H1 (cell line): ENCODE data around the gene RNF144A. TPM values are rescaled to one million over a fixed set of nuclear protein-coding genes. Genes with fewer than 3 reads are reported as not detected.

Experiments
- CTCF ChIA-PET: fragments of 300-600 bp; sonication (Branson Sonifier 250); formaldehyde crosslinking; loops from one replicate; lab custom pipeline; 2021; ENCODE audit not compliant: partially characterized antibody; lab: Charles Lee
- POLR2A ChIA-PET: fragments of 300-600 bp; sonication (Branson Sonifier 250); formaldehyde crosslinking; loops from one replicate; lab custom pipeline; 2021; ENCODE audit warnings: inconsistent platforms; ENCODE audit not compliant: partially characterized antibody; lab: Charles Lee
- DNase-seq, 2 experiments: peaks; one replicate each; pipeline versions ENCODE4 v3.0.0 to v3.0.0-alpha.2; 2010 to 2022; ENCODE audit warnings: low spot score in 2 of 2, low read depth in 1 of 2, mixed read lengths in 1 of 2
- FAIRE-seq: peaks from 2 replicates; lab custom pipeline; 2011; peaks lifted over from hg19 to GRCh38; lab: Jason Lieb, UNC
- H2AFZ ChIP-seq: 2 replicates; pipeline ENCODE4 v1.8.1; 2012; ENCODE audit warnings: low read length, inconsistent platforms
- H2AK5ac ChIP-seq: 2 replicates; pipeline ENCODE4 v1.6.1; 2013; ENCODE audit warnings: low read depth, low read length
- H2BK120ac ChIP-seq: replicated peaks from 2 replicates; pipeline ENCODE3; 2013; ENCODE audit warnings: low read depth, low read length, inconsistent platforms
- H2BK12ac ChIP-seq: 2 replicates; pipeline ENCODE4 v1.6.1; 2013; ENCODE audit warnings: low read depth, low read length
- H2BK15ac ChIP-seq: 2 replicates; pipeline ENCODE4 v1.6.1; 2013; ENCODE audit warnings: low read length
- H2BK20ac ChIP-seq: 2 replicates; pipeline ENCODE4 v1.6.1; 2013; ENCODE audit warnings: low read length
- H2BK5ac ChIP-seq: 2 replicates; pipeline ENCODE4 v1.6.1; 2013; ENCODE audit warnings: low read depth, low read length
- H3K14ac ChIP-seq: 2 replicates; pipeline ENCODE4 v1.6.1; 2013; ENCODE audit warnings: inconsistent platforms; ENCODE audit not compliant: insufficient read length
- H3K18ac ChIP-seq: 2 replicates; pipeline ENCODE4 v1.6.1; 2013; ENCODE audit warnings: low read length; ENCODE audit errors: extremely low read depth
- H3K23ac ChIP-seq: 2 replicates; pipeline ENCODE4 v1.6.1; 2013; ENCODE audit warnings: inconsistent platforms; ENCODE audit not compliant: insufficient read length
- H3K23me2 ChIP-seq: 2 replicates; pipeline ENCODE4 v1.6.1; 2013; ENCODE audit warnings: low read depth, low read length
- H3K27ac ChIP-seq: 2 replicates; pipeline ENCODE4 v1.6.1; 2011; ENCODE audit warnings: low read depth, low read length, inconsistent platforms
- H3K27me3 ChIP-seq, 4 experiments: replicated peaks in 1 of 4; 1 replicate in 1 of 4; 2 replicates in 3 of 4; pipeline versions ENCODE4 v1.6.1 to v1.8.1; 2011 to 2013; ENCODE audit warnings: low read length in 3 of 4, mild to moderate bottlenecking in 3 of 4, inconsistent platforms in 2 of 4, mixed read lengths in 2 of 4, moderate library complexity in 1 of 4; ENCODE audit not compliant: control insufficient read depth in 3 of 4, insufficient read depth in 3 of 4; ENCODE audit errors: extremely low read depth in 1 of 4
- H3K36me3 ChIP-seq, 4 experiments: 2 replicates each; pipeline versions ENCODE4 v1.6.1 to v1.8.1; 2011 to 2013; ENCODE audit warnings: mild to moderate bottlenecking in 4 of 4, low read length in 3 of 4, moderate library complexity in 2 of 4, control low read depth in 1 of 4, inconsistent platforms in 1 of 4; ENCODE audit not compliant: insufficient read depth in 4 of 4, control insufficient read depth in 2 of 4
- H3K4ac ChIP-seq: replicated peaks from 2 replicates; pipeline ENCODE3; 2013; ENCODE audit warnings: low read length, low read depth, mixed read lengths, inconsistent platforms; ENCODE audit not compliant: insufficient read length
- H3K4me1 ChIP-seq, 4 experiments: replicated peaks in 1 of 4; 1 replicate in 1 of 4; 2 replicates in 3 of 4; pipeline versions ENCODE4 v1.6.1 to v1.8.1; 2011 to 2013; ENCODE audit warnings: low read length in 3 of 4, inconsistent platforms in 2 of 4, mixed read lengths in 1 of 4; ENCODE audit not compliant: insufficient read depth in 4 of 4, control insufficient read depth in 3 of 4
- H3K4me2 ChIP-seq, 2 experiments: 2 replicates each; pipeline versions ENCODE4 v1.6.1 to v1.8.1; 2011 to 2013; ENCODE audit warnings: low read depth in 2 of 2, low read length in 2 of 2, control low read depth in 1 of 2, inconsistent platforms in 1 of 2, mild to moderate bottlenecking in 1 of 2; ENCODE audit not compliant: insufficient read depth in 1 of 2
- H3K4me3 ChIP-seq, 4 experiments: fragments of 200-600, 300-600 bp in 1 of 4; sonication (generic), shearing (Covaris generic), sonication (Bioruptor Twin) in 1 of 4; 2 replicates each; pipeline versions ENCODE4 v1.5.1 to v1.8.1; 2011 to 2016; ENCODE audit warnings: low read length in 4 of 4, low read depth in 3 of 4, control low read depth in 2 of 4, inconsistent platforms in 2 of 4, mild to moderate bottlenecking in 2 of 4, mixed read lengths in 1 of 4, moderate library complexity in 1 of 4; ENCODE audit not compliant: insufficient read depth in 2 of 4; ENCODE audit errors: extremely low read depth in 1 of 4
- H3K56ac ChIP-seq: replicated peaks from 2 replicates; pipeline ENCODE3; 2013; ENCODE audit warnings: low read depth, mild to moderate bottlenecking, mixed read lengths, low read length, inconsistent platforms; ENCODE audit not compliant: insufficient read length
- H3K79me1 ChIP-seq: 2 replicates; pipeline ENCODE4 v1.6.1; 2013; ENCODE audit warnings: low read depth, low read length, control low read depth
- H3K79me2 ChIP-seq, 2 experiments: 2 replicates each; pipeline versions ENCODE4 v1.6.1 to v1.8.1; 2012 to 2013; ENCODE audit warnings: low read length in 2 of 2, mild to moderate bottlenecking in 2 of 2, inconsistent platforms in 1 of 2; ENCODE audit not compliant: insufficient read depth in 2 of 2, control insufficient read depth in 1 of 2
- H3K9ac ChIP-seq, 4 experiments: replicated peaks in 1 of 4; 1 replicate in 1 of 4; 2 replicates in 3 of 4; pipeline versions ENCODE4 v1.6.1 to v1.8.1; 2011 to 2013; ENCODE audit warnings: low read depth in 3 of 4, low read length in 3 of 4, control low read depth in 2 of 4, mild to moderate bottlenecking in 2 of 4, moderate library complexity in 2 of 4, inconsistent platforms in 1 of 4; ENCODE audit errors: extremely low read depth in 1 of 4
- H3K9me3 ChIP-seq, 2 experiments: 2 replicates each; pipeline versions ENCODE4 v1.6.1 to v1.8.1; 2012 to 2013; ENCODE audit warnings: mild to moderate bottlenecking in 2 of 2, moderate library complexity in 2 of 2, control low read depth in 1 of 2, inconsistent platforms in 1 of 2, low read depth in 1 of 2, low read length in 1 of 2, mixed read lengths in 1 of 2; ENCODE audit not compliant: insufficient read depth in 2 of 2
- H4K20me1 ChIP-seq, 2 experiments: replicated peaks in 1 of 2; 2 replicates each; pipeline versions ENCODE3 to v1.8.1; 2011 to 2013; ENCODE audit warnings: inconsistent platforms in 2 of 2, low read length in 2 of 2, mild to moderate bottlenecking in 1 of 2; ENCODE audit not compliant: insufficient read depth in 2 of 2, control insufficient read depth in 1 of 2
- H4K5ac ChIP-seq: 2 replicates; pipeline ENCODE4 v1.6.1; 2013; ENCODE audit warnings: low read length, low read depth, mixed read lengths, inconsistent platforms; ENCODE audit not compliant: insufficient read length
- H4K8ac ChIP-seq: 2 replicates; pipeline ENCODE4 v1.8.0; 2013; ENCODE audit warnings: mild to moderate bottlenecking, moderate library complexity, low read length, inconsistent platforms; ENCODE audit not compliant: insufficient read depth; ENCODE audit errors: extremely low read depth
- H4K91ac ChIP-seq: replicated peaks from 2 replicates; pipeline ENCODE3; 2013; ENCODE audit warnings: low read length, mixed read lengths, inconsistent platforms; ENCODE audit not compliant: insufficient read length
- CREB1 ChIP-seq: IDR thresholded peaks from 2 replicates; pipeline ENCODE4 v1.6.1; 2012; ENCODE audit warnings: inconsistent platforms
- HDAC2 ChIP-seq, 2 experiments: fragments of 300-600 bp in 1 of 2; sonication (generic) in 1 of 2; IDR thresholded peaks; 2 replicates each; pipeline ENCODE4 v1.6.1; 2011 to 2012; ENCODE audit warnings: low read depth in 2 of 2, low read length in 2 of 2, mild to moderate bottlenecking in 2 of 2, moderate library complexity in 2 of 2, borderline replicate concordance in 1 of 2, inconsistent platforms in 1 of 2
- HDAC6 ChIP-seq: IDR thresholded peaks from one replicate; pipeline ENCODE4 v1.7.1; 2012; ENCODE audit warnings: low read depth, mild to moderate bottlenecking, inconsistent platforms, low read length, moderate library complexity
- SAP30 ChIP-seq: fragments of 300-600 bp; sonication (generic); IDR thresholded peaks from 2 replicates; pipeline ENCODE4 v1.7.1; 2012; ENCODE audit warnings: low read length, moderate library complexity, mild to moderate bottlenecking, inconsistent platforms; ENCODE audit not compliant: insufficient read depth, insufficient replicate concordance
- SP1 ChIP-seq: IDR thresholded peaks from 2 replicates; pipeline ENCODE4 v1.6.1; 2011; ENCODE audit warnings: low read depth, low read length
- TAF1 ChIP-seq: IDR thresholded peaks from 2 replicates; pipeline ENCODE4 v1.6.1; 2011; ENCODE audit warnings: mild to moderate bottlenecking, low read depth, low read length
- TBP ChIP-seq: IDR thresholded peaks from 2 replicates; pipeline ENCODE4 v1.6.1; 2011; ENCODE audit warnings: low read depth, low read length, improper control_type of control experiment
- ZNF274 ChIP-seq: IDR thresholded peaks from 2 replicates; pipeline ENCODE4 v1.7.0; 2012; ENCODE audit warnings: low read length, borderline replicate concordance; ENCODE audit errors: extremely low read depth
- WGBS, 2 experiments: shearing (Covaris generic) in 1 of 2; methylation state at CpG; one replicate each; pipeline versions ENCODE4 v1.1.6 to v1.1.7; 2013 to 2015; ENCODE audit warnings: low lambda C conversion rate in 2 of 2, mixed read lengths in 2 of 2, inconsistent platforms in 1 of 2, low coverage in 1 of 2, missing lambda C conversion rate in 1 of 2; ENCODE audit not compliant: insufficient replicate concordance in 2 of 2, insufficient coverage in 1 of 2, insufficient read length in 1 of 2; ENCODE audit errors: extremely low coverage in 1 of 2, missing lambda C conversion rate in 1 of 2; 5-methylcytosine and 5-hydroxymethylcytosine counted together
- polyA plus RNA-seq, 7 experiments: library from polyadenylated mRNA; depleted of rRNA in 3 of 7; stranded (reverse) in 5 of 7; unstranded in 2 of 7; fragments of >200 nt in 5 of 7; fragments of 200-250 nt in 2 of 7; gene quantifications; 1 replicate in 5 of 7; 2 replicates in 1 of 7; 4 replicates in 1 of 7; pipeline versions ENCODE4 v1.2.1 to v1.2.3, GENCODE V29; 2011 to 2013; ENCODE audit warnings: missing spikeins in 2 of 7, mixed read lengths in 2 of 7
- total RNA-seq: library from RNA; stranded (reverse); fragmentation: NEBNext Ultra II Directional; extraction: Animal tissue kit (Norgen Biotek cat#: 25700); gene quantifications from 2 replicates; pipeline ENCODE4 v1.2.1, GENCODE V29; 2021
- TF ChIP-seq, protein P1 (sequence below), 3 experiments: IDR thresholded peaks; 1 replicate in 2 of 3; 2 replicates in 1 of 3; pipeline versions ENCODE4 v1.5.1 to v1.6.1; 2011; ENCODE audit warnings: low read length in 3 of 3, mild to moderate bottlenecking in 3 of 3, inconsistent platforms in 2 of 3, low read depth in 1 of 3, moderate library complexity in 1 of 3; ENCODE audit not compliant: insufficient read depth in 1 of 3; ENCODE audit errors: control extremely low read depth in 1 of 3

The RNF144A gene
- total and polyA plus RNA-seq, 2 of the 8 experiments (the other 6 are each of a cell fraction or from before 2014, with no cell fraction given): 14.0 to 15.0 TPM

DNA sequence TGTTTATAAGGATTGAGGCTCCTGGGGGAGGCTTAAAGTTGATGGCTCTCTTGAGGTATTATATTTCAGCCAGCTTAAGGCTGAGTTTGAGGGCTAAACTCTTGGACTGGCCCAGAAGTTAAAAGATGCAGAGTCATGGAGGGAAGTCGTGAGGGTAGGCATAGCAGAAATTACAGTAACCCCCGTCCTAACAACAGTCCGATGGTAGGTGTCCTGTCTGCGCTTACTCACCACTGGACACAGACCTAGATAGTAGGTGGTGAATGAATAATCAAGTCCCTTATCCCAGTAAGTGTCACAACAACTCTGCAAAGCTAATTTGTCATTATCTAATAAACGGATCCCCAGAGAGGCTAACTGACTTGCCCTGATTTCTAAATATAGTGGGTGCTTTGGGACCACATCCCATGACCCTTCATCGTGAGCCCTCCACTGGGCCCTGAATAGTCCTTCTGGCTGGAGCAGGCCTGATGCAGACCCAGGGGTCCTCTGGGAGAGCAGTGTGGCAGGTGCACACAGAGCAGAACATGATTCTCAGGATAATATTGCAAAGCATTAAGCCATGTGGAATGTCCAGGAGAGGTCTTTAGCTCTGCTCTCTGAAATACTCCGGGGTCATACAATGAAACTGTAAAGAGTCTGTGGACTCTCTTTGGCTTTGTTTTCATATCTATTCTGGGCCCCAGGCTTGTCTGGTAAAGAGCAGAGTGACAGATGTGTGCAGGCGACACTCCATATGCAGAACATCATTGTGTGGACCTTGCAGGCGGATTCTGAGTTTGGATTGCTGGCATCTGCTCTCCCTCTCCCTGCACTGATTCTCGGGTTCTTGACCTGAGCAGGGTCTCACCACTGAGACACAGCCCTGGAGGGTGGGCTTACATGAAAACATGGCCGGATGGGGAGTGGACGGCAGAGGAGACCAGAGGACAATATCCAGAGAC is 98.1 kb downstream of the RNF144A start:
- H3K4me1 ChIP-seq: peaks cover 0 to 11% (median 4%) of the 10 kb centered on the region in 4 experiments; a peak in 4 of 7 replicates
- H3K23ac ChIP-seq: no peak overlapping the region
- no peak overlapping the region for H2BK12ac ChIP-seq
- H3K4ac ChIP-seq: no peak overlapping the region
- H2BK5ac ChIP-seq: no peak overlapping the region
- H2AFZ ChIP-seq: no peak overlapping the region
- no peak overlapping the region for H2BK120ac ChIP-seq
- no peaks in the 10 kb centered on the region for H3K23me2 ChIP-seq
- H3K9ac ChIP-seq: no peak overlapping the region
- H3K27ac ChIP-seq: no peak overlapping the region
- no peak overlapping the region for H3K56ac ChIP-seq
- H3K79me1 ChIP-seq: no peaks in the 10 kb centered on the region
- ChIA-PET CTCF (interaction anchor here (0.6 to 9.8 kb wide), 33 partner anchors 8 to 1097 kb away, joined by 3 to 132 read pairs (median 4); partner anchors contain the start of gene RNF144A), POLR2A (interaction anchor here (0.9 to 1.3 kb wide), 2 partner anchors 14 to 57 kb away, joined by 3 read pairs; no protein-coding TSS in a partner anchor)
- no peak overlapping the region for H4K5ac ChIP-seq
- H3K4me2 ChIP-seq: no peak overlapping the region
- H2BK20ac ChIP-seq: no peak overlapping the region
- no peak overlapping the region for H3K18ac ChIP-seq
- H4K20me1 ChIP-seq: peaks cover 2 to 3% of the 10 kb centered on the region in 2 experiments
- no peaks in the 10 kb centered on the region for H3K79me2 ChIP-seq
- no peaks in the 10 kb centered on the region for H3K36me3 ChIP-seq
- no peak overlapping the region for H3K14ac ChIP-seq
- H4K91ac ChIP-seq: no peak overlapping the region
- no peak overlapping the region for H3K4me3 ChIP-seq
- H3K27me3 ChIP-seq: no peaks in the 10 kb centered on the region
- H2BK15ac ChIP-seq: no peak overlapping the region
- H4K8ac ChIP-seq: no peak overlapping the region
- WGBS, 2 experiments: 76% methylated on average over 12 of the region's 12 CpGs; no CpG with 5 or more reads in 1 of the 2 experiments
- H2AK5ac ChIP-seq: no peak overlapping the region
- DNase-seq (no peak), FAIRE-seq (no peak)
- H3K9me3 ChIP-seq: no peaks in the 10 kb centered on the region
- TF ChIP-seq TAF1 (no peak), CREB1 (no peak), ZNF274 (no peak), SAP30 (no peak), TBP (no peak), HDAC6 (no peak), HDAC2 (IDR thresholded peaks at IDR 0.05; ENCODE audit: borderline replicate concordance in 1 of 2, low read depth in 2 of 2, low read length in 2 of 2) (no peak), SP1 (no peak)
- TF ChIP-seq, protein P1, sequence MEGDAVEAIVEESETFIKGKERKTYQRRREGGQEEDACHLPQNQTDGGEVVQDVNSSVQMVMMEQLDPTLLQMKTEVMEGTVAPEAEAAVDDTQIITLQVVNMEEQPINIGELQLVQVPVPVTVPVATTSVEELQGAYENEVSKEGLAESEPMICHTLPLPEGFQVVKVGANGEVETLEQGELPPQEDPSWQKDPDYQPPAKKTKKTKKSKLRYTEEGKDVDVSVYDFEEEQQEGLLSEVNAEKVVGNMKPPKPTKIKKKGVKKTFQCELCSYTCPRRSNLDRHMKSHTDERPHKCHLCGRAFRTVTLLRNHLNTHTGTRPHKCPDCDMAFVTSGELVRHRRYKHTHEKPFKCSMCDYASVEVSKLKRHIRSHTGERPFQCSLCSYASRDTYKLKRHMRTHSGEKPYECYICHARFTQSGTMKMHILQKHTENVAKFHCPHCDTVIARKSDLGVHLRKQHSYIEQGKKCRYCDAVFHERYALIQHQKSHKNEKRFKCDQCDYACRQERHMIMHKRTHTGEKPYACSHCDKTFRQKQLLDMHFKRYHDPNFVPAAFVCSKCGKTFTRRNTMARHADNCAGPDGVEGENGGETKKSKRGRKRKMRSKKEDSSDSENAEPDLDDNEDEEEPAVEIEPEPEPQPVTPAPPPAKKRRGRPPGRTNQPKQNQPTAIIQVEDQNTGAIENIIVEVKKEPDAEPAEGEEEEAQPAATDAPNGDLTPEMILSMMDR (IDR thresholded peaks at IDR 0.05; ENCODE audit: control extremely low read depth in 1 of 3, insufficient read depth in 1 of 3, low read depth in 1 of 3, low read length in 3 of 3): no peak
